Lower leg skin (tissue), 3 donors: ENCODE results near the gene MAP3K19.

Source experiments
- POLR2A ChIP-seq, 2 donors: fragments of 450-650 bp; IDR thresholded peaks; one replicate each; pipeline ENCODE4 v1.6.1; 2016 to 2017; ENCODE audit warnings: antibody characterized with exemption in 2 of 2, mild to moderate bottlenecking in 1 of 2, moderate library complexity in 1 of 2
- TF ChIP-seq, protein P1 (sequence below), 3 donors: fragments of 450-650 bp; IDR thresholded peaks; one replicate each; pipeline ENCODE4 v1.5.1; 2016; ENCODE audit warnings: antibody characterized with exemption in 3 of 3, mild to moderate bottlenecking in 3 of 3, moderate library complexity in 2 of 3

DNA sequence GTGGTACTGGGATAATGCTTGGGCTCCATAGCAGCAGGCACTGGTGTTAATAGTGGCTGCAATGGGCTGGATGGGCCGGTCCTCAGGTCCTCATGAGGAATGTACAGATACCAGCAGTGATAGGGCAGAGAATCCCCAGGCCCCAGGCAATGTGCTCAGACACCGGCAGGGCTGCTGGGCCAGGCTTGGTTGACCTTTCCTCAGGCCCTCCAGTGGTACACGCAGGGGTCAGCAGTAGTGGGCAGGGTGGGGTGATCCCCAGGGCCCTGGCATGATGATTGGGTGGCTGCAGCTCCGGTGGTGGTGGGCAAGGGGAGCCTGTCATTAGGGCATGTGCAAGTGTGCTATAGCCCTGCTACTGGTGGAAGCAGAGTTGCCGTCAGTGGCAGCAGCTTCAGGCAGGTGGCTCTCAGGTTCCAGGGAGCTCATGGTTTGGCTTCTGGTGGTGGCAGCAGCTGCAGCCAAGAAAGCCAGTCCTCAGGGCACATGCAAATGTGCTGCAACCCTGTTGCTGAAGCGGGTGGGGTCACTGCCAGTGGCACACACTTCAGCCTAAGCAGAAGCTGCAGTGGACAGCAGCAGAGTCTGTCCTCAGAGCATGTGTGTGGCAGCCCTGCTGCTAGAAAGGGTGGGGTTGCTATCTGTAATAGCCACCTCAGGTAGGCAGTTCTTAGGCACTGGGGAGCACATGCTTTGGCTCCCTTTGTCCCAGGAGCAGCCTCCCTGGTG, 71.8 kb downstream of the MAP3K19 start:
- TF ChIP-seq, protein P1, sequence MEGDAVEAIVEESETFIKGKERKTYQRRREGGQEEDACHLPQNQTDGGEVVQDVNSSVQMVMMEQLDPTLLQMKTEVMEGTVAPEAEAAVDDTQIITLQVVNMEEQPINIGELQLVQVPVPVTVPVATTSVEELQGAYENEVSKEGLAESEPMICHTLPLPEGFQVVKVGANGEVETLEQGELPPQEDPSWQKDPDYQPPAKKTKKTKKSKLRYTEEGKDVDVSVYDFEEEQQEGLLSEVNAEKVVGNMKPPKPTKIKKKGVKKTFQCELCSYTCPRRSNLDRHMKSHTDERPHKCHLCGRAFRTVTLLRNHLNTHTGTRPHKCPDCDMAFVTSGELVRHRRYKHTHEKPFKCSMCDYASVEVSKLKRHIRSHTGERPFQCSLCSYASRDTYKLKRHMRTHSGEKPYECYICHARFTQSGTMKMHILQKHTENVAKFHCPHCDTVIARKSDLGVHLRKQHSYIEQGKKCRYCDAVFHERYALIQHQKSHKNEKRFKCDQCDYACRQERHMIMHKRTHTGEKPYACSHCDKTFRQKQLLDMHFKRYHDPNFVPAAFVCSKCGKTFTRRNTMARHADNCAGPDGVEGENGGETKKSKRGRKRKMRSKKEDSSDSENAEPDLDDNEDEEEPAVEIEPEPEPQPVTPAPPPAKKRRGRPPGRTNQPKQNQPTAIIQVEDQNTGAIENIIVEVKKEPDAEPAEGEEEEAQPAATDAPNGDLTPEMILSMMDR (IDR thresholded peaks at IDR 0.05): no peak
- no peak for TF ChIP-seq POLR2A (IDR thresholded peaks at IDR 0.05)
